Activated T-cell treated with anti-CD3 and anti-CD28 coated beads, Interleukin-2, amount 50 U/mL, for 48 hours (primary cell): ENCODE results near the gene RNF41.
"Not testable (repeated sequence)": the region's sequence is repeated elsewhere in the genome, so short reads cannot be mapped to it uniquely, and the experiment has no call there.

Experiments
- DNase-seq, 2 experiments: peaks; one replicate each; pipeline ENCODE4 v3.0.0-alpha.2; 2020

The RNF41 gene

DNA sequence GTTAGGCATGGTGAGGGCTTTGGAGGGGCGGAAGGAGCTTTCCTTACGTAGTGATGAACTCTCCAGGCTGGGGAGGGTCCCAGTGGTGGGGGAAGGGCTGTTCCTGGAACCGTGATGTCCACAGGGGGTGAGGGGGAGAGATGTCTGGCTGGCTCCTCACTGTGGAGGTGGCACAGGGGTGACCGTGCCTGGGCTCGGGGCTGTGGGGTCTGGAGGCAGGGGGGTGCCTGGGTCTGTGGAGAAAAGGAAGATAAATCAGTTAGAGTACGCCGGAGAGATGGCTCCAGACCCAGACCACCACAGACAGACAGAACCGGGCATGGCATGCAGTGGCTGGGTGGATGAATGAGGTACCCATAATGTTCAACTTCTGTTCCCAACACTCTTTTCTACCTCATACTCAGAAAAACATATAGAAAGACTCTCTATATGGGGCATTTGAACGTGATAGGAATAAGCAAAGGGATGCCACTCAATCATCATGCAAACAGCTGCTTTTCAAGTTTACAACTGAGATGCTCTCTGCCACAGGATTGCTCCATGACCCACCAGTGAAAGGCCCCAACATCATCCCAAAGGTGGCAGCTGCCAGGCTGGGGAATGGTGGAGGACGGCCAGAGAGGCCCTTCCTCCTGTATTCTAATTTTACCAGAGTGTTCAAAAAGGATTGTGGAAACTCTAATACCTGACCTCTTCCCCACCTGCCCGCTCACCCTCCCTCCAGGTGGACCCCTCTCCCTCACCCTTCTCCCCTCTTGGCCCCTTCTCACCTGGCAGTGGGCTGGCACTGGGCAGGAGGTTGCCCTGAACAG is 58.0 kb downstream of the RNF41 start:
- DNase-seq, result no peak

DNA sequence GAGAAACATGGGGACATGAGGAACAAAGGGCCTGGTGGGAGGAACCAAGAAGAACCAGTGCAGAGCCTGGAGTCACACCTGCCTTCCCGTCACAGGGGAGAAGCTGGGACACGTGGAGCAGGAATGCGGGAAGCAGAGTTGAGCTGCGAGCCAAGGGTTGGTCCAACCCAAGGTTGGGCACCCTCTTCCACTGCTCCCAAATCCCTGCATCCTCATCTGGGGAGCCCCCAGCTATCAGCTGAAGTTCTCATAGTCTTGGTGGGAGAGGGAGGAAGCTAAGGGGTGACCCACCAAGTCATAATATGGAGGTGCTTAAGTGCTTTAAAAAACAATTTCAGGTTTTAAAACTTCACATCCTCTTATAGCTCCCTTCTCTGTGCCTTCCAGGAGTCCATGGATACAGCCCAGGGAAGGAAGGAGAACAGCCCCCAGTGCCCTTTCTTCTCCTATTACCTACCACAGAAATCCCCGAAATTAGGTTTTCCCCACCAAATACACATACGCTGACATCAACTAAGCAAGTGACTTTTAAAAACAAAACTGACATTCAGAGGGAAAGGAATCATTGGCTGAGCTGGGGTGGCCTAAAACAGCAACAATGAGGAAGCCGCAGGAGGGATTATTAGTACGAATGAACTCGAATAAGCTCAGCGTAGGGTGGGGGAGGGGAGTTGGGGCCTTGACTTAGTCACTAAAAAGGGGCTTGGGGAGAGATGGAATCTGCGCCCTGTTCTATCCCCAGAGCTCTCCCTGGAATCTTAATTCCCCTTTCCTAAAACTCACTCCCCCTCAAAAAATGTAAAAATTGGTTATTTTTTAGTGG is 59.0 kb downstream of the RNF41 start:
- DNase-seq, result no peak

DNA sequence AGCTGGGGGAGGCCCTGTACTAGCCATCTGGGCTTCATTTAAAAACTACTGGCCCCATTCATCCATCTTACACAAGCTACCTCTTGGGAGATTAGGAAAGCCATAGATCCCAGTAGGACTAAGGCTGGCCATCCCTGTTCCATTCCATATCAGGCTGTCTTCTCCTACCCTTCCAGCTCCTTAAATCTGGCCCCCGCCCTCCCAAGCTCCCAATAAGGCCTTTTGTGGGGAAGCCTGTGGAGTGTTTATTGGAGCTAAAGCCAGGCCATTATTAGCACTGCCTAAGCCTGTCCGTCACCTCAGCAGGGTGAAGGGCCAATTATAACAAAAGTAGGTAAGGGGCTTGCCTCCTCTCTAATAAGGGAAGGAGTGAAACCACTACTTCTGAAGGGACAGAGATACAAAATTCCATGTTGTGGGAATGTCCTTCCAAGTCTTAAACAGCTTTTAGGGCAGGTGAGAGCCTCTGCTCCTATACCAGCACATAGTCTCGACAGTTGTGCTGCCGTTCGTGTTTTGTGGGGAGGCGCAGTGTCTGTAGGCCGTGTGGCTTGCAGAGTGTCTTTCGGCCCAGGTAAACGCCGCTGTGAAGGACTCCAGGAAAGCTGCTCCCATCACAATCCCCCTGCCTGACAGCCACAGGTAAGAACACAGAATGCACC is 59.9 kb downstream of the RNF41 start:
- no peak for DNase-seq

DNA sequence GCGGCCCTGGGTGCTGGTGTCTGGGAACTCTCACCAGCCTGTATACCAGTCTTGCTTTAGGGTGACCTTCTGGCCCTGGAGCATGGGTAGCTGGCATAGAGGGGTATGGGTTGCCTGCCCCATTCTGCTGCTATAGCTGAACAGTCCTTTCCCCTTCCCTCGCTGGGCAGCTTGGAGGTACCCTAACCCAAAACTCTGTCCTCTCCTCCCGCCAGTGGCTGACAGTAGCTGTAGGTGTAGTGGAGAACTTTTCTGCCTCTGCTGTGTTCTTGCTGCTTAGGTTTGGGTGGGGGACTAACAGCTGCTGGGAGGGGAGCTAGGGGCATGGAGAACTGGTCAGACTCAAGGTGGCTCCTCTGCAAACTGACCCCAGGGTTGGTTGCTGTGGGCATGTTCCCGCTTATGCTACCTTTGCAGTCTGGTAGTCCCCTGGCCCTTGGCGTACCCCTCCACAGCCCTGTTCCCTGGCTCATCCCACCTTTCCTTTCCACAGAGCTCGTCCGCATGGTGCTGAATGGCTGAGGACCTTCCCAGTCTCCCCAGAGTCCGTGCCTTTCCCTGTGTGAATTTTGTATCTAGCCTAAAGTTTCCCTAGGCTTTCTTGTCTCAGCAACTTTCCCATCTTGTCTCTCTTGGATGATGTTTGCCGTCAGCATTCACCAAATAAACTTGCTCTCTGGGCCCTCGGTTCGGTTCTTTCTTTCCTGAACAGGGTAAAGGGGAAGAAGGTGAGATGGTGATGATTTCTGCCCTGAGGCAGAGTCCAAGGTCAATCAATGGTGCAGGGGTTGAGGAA is 60.6 kb downstream of the RNF41 start:
- no peak for DNase-seq

DNA sequence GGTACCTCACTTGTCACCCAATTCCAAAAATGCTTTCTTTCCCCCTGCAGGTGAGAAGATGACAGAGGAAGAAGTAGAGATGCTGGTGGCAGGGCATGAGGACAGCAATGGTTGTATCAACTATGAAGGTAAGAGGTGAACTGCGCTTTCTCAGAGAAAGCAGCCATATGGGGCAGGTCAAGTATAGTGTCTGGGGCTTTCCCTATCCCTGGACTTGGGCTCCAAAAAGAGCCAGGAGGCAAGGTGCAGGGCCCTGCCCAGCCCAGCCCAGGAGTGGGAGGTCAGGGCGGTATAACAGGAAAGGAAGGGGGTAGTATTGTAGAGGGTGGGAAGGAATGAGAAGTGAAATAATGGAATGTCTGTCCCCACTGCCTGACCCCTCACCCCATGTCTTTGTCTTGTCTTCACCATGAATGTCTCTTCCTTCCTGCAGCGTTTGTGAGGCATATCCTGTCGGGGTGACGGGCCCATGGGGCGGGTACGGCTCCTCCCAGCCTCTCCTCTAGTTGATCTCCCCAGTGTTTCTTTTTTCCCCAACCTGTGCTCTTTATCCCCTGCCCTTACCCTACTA is 61.4 kb downstream of the RNF41 start:
- peak; percentile 65 to 74 for DNase-seq

DNA sequence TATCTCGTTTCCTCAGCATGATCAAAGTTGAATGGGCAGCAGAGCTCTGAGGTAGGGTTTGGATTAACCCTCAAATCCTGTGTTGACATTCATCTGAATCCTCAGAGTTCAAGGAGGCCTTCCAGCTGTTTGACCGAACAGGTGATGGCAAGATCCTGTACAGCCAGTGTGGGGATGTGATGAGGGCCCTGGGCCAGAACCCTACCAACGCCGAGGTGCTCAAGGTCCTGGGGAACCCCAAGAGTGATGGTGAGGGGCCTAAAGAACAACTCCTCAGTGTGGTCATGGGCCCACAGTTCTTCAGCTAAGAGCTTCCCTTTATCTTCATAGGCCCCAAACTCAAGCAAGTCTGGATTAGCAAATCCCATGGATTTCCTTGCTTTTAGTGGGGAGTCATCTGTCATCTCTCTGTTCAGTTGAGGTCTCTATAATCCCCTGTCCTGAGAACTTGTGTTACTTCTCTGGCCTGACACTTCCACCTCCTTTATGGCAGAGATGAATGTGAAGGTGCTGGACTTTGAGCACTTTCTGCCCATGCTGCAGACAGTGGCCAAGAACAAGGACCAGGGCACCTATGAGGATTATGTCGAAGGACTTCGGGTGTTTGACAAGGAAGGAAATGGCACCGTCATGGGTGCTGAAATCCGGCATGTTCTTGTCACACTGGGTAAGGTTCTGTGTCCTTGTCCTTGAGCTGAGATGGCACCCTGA is 62.1 kb downstream of the RNF41 start:
- DNase-seq, result no peak

DNA sequence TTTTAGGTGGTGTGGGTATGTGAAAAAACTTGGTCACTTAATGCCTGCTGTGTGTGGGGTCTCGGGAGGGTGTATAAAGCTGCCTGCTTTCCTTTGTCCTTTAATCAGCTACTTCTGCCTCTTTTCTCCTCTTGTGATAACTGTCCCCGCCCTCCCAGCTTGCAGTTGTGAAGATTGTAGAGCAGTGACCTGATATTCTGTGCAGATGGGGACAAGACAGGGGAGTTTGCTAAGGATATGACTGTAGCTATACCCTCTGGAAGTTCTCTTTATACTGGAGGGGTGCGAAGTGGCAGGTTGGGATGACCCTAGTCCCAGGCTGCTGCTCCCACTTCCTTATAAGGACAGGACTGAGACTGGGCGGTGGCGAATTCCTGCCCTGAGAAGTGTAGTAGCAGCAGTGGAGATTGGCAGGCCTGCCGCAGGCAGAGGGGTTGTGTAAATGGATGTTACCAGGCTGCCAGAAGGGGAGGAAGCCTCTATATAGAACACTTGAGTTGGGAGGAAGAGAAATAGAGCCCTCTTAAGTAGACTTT is 62.7 kb downstream of the RNF41 start:
- peak; percentile 46 to 54 for DNase-seq

DNA sequence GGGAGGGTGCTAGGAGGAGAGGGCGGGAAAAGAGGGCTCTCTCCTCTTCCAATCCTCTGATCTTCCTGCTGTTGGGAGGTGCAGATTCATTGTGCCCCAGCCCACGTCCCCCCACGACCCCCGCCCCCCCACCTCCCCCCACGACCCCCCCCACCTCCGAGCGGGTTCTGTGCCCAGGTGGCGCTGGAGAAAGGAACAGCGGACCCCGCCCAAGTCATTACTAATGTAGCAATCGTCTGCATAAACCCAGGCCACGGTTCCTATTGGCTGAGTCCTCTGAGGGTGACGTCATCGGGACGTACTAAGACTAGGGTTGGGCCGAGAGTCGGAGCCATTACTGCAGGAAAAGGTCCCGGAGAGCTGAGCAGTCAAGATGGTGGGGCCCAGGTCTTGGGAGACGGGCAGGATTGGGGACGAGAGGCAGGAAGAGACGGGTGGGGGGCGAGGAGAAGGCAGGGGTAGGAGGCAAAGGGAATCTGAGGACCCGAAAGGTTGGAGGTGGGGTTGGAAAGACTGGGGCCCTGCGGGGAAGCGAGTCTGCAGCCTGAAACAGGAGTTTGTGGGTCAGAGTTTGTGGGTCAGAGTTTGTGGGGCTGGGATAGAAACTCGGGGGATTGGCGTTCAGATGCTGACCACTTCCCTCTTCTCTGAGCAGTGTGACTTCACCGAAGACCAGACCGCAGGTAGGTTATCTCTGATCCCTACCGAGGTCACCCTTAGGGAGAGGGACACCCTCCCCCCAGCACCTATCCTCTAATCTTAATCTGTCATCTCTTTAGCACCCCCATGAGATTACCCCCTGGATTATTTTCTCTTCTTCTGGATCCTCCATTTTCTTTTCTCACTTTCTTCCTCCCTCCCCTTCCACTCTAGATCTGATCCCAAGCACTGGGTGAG is 63.4 kb downstream of the RNF41 start, which contains the start of gene MYL6:
Gene MYL6 (plus strand): TSS at position 331 of the 897 bp plus-strand sequence. CDS start 43 bp downstream, at position 374.
- DNase-seq, result peak; percentile 90 to 91

DNA sequence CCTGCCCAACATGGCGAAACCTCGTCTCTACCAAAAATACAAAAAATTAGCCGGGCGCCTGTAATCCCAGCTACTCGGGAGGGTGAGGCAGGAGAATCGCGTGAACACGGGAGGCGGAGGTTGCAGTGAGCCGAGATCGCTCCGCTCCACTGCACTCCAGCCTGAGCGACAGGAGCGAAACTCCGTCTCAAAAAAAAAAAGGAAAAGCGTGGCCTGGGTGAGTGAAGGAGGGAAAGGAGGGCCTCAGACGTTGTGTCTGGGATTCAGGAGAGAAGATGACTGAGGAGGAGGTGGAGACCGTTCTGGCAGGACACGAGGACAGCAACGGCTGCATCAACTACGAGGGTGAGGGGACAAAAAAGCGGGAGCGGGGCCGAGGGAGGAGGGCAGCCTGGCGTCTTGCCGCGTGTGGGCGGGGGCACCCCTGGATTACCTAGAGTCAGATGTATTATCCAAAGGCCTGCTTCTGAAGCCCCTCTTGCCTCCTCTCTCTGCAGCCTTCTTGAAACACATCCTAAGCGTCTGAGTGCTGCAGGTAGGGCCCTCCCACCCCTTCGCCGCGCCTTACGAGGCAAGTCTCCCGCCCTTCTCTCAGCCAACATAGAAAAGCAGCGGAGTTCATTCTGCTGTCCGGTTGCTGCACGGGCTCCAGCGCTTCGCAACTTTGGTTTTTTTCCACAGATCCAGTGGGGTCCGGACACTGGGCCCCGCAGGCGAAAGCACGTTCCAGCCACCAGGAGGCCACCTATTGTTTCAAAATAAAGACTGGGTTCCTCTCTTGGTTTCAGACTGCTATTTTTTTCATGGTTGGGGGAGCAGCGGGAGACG is 64.3 kb downstream of the RNF41 start:
- DNase-seq, result peak; percentile 75 to 79

DNA sequence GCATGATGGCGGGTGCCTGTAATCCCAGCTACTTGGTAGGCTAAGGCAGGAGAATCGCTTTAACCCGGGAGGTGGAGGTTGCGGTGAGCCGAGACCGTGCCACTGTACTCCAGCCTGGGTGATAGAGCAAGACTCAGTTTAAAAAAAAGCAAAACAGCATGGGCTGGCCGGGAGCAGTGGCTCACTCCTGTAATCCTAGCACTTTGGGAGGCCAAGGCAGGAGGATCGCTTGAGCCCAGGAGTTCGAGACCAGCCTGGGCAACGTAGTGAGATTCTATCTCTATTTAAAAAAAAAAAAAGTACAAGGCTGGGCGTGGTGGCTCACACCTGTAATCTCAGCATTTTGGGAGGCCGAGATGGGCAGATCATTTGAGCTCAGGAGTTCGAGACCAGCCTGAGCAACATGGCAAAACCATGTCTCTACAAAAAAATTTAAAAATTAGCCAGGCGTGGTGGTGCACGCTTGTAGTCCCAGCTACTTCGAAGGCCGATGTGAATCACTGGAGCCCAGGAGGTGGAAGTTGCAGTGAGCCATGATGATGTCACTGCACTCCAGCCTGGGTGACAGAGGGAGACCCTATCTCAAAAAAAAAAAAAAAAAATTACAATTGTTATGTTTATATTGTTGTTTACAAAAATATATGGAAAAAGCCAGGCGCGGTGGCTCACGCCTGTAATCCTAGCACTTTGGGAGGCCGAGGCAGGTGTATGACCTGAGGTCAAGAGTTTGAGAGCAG is 65.1 kb downstream of the RNF41 start:
- not testable (repeated sequence) for DNase-seq

DNA sequence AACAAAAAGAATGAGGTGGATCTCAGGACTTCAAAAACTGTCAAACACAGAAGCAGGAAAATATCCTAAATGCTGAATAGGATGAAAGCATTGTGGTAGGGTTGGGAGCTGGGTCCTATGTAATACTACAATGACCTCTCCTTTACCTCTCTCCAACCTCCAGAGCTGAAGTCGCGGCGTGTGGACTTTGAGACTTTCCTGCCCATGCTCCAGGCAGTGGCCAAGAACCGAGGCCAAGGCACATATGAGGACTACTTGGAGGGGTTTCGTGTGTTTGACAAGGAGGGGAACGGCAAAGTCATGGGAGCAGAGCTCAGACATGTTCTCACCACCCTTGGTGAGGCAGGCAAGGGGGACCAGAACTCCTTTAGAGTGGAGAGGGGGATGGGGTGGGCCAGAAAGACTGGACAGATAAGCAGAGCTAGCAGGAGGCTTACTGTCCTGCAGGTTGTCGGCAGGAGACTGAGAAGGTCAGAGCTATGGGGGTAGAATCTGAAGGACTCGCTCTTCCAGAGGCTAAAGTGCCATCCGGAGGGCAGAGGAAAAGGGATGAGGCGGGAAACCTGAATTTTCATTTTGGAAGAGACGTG is 66.4 kb downstream of the RNF41 start:
- DNase-seq, result no peak

DNA sequence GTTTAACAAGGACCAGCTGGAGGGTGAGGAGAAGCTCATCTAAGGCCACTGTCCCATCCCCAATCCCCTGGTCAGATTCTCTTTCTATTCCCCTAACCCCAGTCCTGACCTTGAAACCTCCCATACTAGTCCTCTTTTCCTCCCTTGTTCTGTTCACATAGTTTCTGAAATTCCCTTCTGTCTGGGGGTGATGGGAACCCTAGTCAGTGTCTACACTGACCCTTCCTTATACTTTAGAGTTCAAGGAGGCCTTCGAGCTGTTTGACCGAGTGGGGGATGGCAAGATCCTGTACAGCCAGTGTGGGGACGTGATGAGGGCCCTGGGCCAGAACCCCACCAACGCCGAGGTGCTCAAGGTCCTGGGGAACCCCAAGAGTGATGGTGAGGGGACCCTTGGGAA is 66.9 kb downstream of the RNF41 start:
- no peak for DNase-seq

DNA sequence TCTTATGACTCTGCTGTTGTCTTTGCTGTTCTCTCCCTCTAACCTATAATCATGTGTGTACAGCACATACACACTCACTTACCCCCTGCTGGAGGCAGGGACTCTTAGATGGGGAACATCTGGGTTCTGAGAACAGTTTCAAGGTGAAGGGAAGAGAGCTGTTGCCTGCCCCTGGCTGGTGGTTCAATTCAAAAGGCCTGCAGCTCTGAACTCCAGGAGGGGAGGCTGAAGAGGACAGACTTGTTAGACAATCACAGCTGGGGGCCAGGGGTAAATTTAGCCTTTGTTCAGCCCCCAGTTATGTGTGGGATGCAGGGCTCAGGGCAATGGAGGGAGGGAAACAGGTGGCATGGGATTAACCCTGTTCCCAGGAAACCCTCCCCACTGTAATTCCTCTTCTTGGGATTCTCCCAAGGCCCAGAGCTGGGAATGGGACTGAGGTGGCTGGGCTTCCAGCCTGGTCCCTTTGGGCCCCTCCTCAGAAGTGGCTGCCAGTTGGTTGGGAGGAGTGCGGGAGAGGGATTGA is 67.4 kb downstream of the RNF41 start:
- no peak for DNase-seq

DNA sequence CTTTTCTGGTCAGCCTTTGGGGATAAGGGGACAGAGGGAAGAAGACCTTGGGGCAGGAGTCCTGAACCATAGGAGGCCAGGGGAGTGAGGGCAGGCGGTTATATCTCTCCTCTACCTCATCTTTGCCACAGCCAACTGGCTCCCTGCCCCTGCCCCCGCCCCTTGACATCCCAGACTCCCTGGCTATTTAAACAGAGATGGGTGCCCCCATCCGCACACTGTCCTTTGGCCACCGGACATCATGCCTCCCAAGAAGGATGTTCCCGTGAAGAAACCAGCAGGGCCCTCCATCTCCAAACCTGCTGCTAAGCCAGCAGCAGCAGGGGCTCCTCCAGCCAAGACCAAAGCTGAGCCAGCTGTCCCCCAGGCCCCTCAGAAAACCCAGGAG is 68.0 kb downstream of the RNF41 start:
- DNase-seq, result no peak

DNA sequence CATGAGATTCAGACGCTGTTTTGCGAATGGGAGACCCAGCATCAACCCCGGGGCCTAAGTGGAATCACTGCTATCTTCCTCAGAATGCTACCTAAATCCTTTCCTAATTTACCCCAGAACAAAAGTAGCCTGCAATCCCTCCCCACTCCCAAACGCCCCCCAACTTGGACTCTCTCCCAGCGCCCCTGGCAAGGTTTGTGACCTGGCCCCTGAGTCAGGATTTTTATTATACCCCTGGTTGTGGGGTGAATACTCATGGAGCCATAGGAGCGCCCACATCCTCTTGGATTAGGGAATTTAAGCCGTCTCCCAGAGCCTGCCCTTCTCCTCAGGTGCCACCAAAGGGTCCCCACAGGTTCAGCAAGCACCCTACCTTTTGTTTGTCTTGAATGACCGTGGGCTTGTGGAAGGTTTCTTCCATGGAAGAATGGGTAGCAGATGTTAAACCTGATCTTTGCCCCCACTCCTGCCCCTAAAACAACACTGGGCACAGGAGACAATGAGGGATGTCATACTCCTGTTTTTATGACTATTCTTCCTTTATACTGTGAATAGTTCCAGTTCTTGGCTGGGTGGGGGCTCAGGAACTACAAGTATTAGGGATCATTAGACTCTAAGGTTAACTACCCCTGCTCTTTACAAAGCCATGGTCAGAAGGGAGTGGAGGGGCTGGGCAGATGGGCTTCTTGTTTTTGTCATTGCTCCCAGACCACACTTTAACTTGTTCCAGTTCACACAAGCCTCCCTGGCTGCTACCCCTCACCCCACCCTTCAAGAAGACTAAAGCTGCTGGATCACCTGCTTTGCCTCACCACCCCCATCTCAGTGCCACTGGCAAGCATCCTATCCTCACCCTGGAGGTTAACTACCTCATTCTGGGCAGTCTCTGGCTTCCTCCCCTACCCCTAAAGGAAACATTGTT is 68.7 kb downstream of the RNF41 start:
- no peak for DNase-seq
